ENCODE data around the gene CABP1. TPM values are rescaled to one million over a fixed set of nuclear protein-coding genes. Genes with fewer than 3 reads are reported as not detected.

The CABP1 gene
- total RNA-seq, 6 experiments from 2014 or later = 0.26 TPM; not detected in 5

- H3K4me3 ChIP-seq = peak overlapping the region; percentile 30 to 39 (median 32)
- intact Hi-C loops (cut with DNase I) = loop anchor here in 1 of 2 donors (10.0 kb wide), 2 partner anchors 74 to 354 kb away; partner anchors contain the start of gene UNC119B
- ATAC-seq (peak; percentile 81 to 92 (median 86)), DNase-seq (peak in 2 of 3 donors; percentile 69 to 74)
- TF ChIP-seq CTCF (IDR thresholded peaks at IDR 0.05) (no peak), POLR2A (IDR thresholded peaks at IDR 0.05) (no peak)
- H3K4me1 ChIP-seq = peaks cover 0 to 9% (median 0%) of the 10 kb centered on the region in 4 donors
- H3K27me3 ChIP-seq = peaks cover 0 to 28% of the 10 kb centered on the region in 2 donors
- 1% methylated on average over 8 of the region's 115 CpGs for WGBS (ENCODE audit: insufficient coverage, low coverage, low lambda C conversion rate, missing lambda C conversion rate)
- no peak overlapping the region for H3K27ac ChIP-seq
- H3K9me3 ChIP-seq = no peaks in the 10 kb centered on the region
- no peaks in the 10 kb centered on the region for H3K36me3 ChIP-seq
Observed at GRCh38 chr12:120640861-120641833, 721 bp downstream of the CABP1 start.

DNA sequence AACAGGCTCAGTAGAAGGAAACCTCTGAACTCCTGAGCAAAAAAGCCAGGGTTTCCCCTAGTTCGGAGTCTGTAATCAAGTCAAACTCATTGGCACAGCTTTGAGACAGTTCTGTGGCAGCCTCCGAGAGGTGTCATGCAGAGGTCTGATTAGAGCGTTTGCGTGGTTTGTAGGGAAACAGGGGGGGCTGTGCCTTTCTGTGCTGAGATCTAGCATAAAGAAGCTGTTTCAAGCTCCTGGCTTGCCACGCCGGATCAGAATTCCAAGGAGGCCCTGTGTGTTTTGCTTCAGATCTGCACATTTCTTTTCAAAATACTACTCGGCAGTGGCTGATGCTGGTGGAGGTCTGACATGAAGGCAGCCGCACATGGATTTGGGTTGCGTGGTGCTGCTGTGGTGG is 1.7 kb downstream of the CABP1 start:
- 73% methylated on average over 3 of the region's 9 CpGs for WGBS (ENCODE audit: insufficient coverage, low coverage, low lambda C conversion rate, missing lambda C conversion rate)
- intact Hi-C loops (cut with DNase I) = loop anchor here in 1 of 2 donors (10.0 kb wide), 2 partner anchors 73 to 353 kb away; partner anchors contain the start of gene UNC119B

DNA sequence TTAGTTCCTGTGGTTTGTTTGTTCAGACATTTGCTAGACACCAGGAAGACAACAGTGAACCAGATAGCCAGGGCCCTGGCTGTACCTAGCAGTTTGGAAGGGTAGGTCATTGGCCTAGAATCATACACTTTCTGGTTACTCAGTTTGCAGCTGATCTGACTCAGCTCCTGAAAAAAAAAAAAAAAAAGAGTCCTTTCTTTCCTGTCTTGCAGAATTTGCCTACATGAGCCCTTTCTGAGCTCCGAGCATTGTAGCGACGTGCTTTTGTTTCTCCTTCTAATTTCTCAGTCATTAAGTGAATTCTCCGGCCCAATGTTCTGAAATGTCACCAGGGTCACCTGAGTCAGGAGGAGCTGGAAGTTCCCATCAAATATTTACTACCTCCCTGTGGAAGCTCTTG is 2.4 kb downstream of the CABP1 start:
- no peak for ATAC-seq
- no peak overlapping the region for H3K4me3 ChIP-seq
- no peak for TF ChIP-seq CTCF (IDR thresholded peaks at IDR 0.05)
- no peak for TF ChIP-seq POLR2A (IDR thresholded peaks at IDR 0.05)
- peaks cover 0 to 9% (median 0%) of the 10 kb centered on the region in 4 donors for H3K4me1 ChIP-seq
- peaks cover 0 to 28% of the 10 kb centered on the region in 2 donors for H3K27me3 ChIP-seq
- H3K36me3 ChIP-seq = no peaks in the 10 kb centered on the region
- 56% methylated on average over 4 of the region's 4 CpGs for WGBS (ENCODE audit: insufficient coverage, low coverage, low lambda C conversion rate, missing lambda C conversion rate)
- no peak overlapping the region for H3K27ac ChIP-seq
- intact Hi-C loops (cut with DNase I) = loop anchor here in 1 of 2 donors (10.0 kb wide), 2 partner anchors 72 to 352 kb away; partner anchors contain the start of gene UNC119B
- no peak for DNase-seq
- no peaks in the 10 kb centered on the region for H3K9me3 ChIP-seq

More for the DNA sequence above, 1.7 kb downstream of the CABP1 start:
- Histone ChIP-seq H3K9me3 (no peaks in the 10 kb centered on the region), H3K27ac (no peak overlapping the region), H3K27me3 (peaks cover 0 to 28% of the 10 kb centered on the region in 2 donors), H3K4me1 (peaks cover 0 to 9% (median 0%) of the 10 kb centered on the region in 4 donors), H3K4me3 (no peak overlapping the region), H3K36me3 (no peaks in the 10 kb centered on the region)
- TF ChIP-seq CTCF (IDR thresholded peaks at IDR 0.05) (no peak), POLR2A (IDR thresholded peaks at IDR 0.05) (no peak)
- ATAC-seq = no peak
- DNase-seq = no peak

DNA sequence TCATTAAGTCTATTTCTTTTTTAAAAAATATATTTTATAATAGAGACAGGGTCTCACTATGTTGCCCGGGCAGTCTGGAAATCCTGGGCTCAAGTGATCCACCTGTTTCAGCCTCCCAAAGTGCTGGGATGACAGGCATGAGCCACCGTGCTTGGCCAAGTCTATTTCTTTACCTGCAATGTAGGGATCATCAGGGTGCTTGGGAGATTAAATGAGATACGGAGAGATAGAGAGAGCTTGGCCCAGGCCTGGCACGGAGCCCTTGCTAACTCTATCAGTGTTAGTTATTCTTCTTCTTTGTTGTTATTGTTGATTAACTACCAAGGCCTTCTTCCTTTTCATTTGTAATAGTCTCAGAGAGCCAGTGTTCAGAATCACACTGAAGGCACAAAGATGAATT is 3.1 kb downstream of the CABP1 start:
- intact Hi-C loops (cut with DNase I) = loop anchor here in 1 of 2 donors (10.0 kb wide), 2 partner anchors 71 to 351 kb away; partner anchors contain the start of gene UNC119B
- Histone ChIP-seq H3K36me3 (no peaks in the 10 kb centered on the region), H3K4me1 (peaks cover 0 to 9% (median 0%) of the 10 kb centered on the region in 4 donors), H3K27me3 (peaks cover 0 to 28% of the 10 kb centered on the region in 2 donors), H3K9me3 (no peaks in the 10 kb centered on the region), H3K4me3 (no peak overlapping the region), H3K27ac (no peak overlapping the region)
- no peak for ATAC-seq
- TF ChIP-seq POLR2A (IDR thresholded peaks at IDR 0.05) (no peak), CTCF (IDR thresholded peaks at IDR 0.05) (no peak)
- WGBS (ENCODE audit: insufficient coverage, low coverage, low lambda C conversion rate, missing lambda C conversion rate) = 67% methylated on average over 4 of the region's 4 CpGs
- DNase-seq = no peak
